ENCODE measurements around the gene PIKFYVE.

DNA sequence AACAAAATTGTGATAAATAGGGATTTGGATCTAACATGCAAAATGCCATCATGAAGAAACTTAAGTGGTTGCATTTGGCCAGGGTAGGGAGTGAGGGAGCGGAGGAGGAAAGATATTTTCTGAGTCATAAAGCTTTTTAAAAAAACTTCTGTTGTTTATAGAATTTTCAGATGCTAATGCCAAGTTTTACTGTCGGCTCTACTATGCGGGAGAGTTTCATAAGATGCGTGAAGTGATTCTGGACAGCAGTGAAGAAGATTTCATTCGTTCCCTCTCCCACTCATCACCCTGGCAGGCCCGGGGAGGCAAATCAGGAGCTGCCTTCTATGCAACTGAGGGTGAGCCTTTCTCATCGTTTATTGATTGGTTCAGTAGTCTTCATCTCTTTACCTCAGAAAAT, 84.6 kb downstream of the PIKFYVE start:
- TF ChIP-seq, protein P1, sequence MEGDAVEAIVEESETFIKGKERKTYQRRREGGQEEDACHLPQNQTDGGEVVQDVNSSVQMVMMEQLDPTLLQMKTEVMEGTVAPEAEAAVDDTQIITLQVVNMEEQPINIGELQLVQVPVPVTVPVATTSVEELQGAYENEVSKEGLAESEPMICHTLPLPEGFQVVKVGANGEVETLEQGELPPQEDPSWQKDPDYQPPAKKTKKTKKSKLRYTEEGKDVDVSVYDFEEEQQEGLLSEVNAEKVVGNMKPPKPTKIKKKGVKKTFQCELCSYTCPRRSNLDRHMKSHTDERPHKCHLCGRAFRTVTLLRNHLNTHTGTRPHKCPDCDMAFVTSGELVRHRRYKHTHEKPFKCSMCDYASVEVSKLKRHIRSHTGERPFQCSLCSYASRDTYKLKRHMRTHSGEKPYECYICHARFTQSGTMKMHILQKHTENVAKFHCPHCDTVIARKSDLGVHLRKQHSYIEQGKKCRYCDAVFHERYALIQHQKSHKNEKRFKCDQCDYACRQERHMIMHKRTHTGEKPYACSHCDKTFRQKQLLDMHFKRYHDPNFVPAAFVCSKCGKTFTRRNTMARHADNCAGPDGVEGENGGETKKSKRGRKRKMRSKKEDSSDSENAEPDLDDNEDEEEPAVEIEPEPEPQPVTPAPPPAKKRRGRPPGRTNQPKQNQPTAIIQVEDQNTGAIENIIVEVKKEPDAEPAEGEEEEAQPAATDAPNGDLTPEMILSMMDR (conservative IDR thresholded peaks at IDR 0.05; ENCODE audit: low read length): no peak
- no peak for TF ChIP-seq EZH2phosphoT487 (IDR thresholded peaks at IDR 0.05; ENCODE audit: borderline replicate concordance, low read depth, low read length)

Data from OCI-LY7 (cell line).